GM06990 (cell line): ENCODE results near the gene PLEKHB2.
"Not testable (repeated sequence)": the region's sequence is repeated elsewhere in the genome, so short reads cannot be mapped to it uniquely, and the experiment has no call there.

Experiments used
- DNase-seq: peaks from one replicate; pipeline ENCODE4 v3.0.0-alpha.2; 2011; ENCODE audit not compliant: insufficient read length; ENCODE audit errors: extremely low read depth
- H3K27me3 ChIP-seq: replicated peaks from 2 replicates; pipeline ENCODE4 v1.6.0; 2011; ENCODE audit warnings: low read length; ENCODE audit not compliant: control insufficient read depth, insufficient read depth
- H3K36me3 ChIP-seq: 2 replicates; pipeline ENCODE4 v1.5.1; 2011; ENCODE audit warnings: low read length; ENCODE audit not compliant: control insufficient read depth, insufficient read depth
- H3K4me3 ChIP-seq: replicated peaks from 2 replicates; pipeline ENCODE4 v1.5.1; 2011; ENCODE audit warnings: low read depth, mild to moderate bottlenecking, control low read depth, low read length
- CTCF ChIP-seq: IDR thresholded peaks from 2 replicates; pipeline ENCODE4 v1.5.1; 2011; ENCODE audit warnings: low read length, control low read depth, mild to moderate bottlenecking, inconsistent platforms; ENCODE audit not compliant: insufficient read depth, poor library complexity, severe bottlenecking

The PLEKHB2 gene

GRCh38 chr2:131063501-131064283 lies 41.4 kb upstream of the PLEKHB2 start:
- Histone ChIP-seq H3K36me3 (peaks cover 14% of the 10 kb centered on the region), H3K27me3 (no peaks in the 10 kb centered on the region), H3K4me3 (no peak overlapping the region)
- TF ChIP-seq CTCF = no peak
- DNase-seq = no peak

- no peak for DNase-seq
- no peak overlapping the region for H3K4me3 ChIP-seq
- no peaks in the 10 kb centered on the region for H3K27me3 ChIP-seq
- peaks cover 13% of the 10 kb centered on the region for H3K36me3 ChIP-seq
- TF ChIP-seq CTCF = no peak
Measured at GRCh38 chr2:131064589-131065512, 40.3 kb upstream of the PLEKHB2 start.

- peaks cover 18% of the 10 kb centered on the region for H3K36me3 ChIP-seq
- H3K4me3 ChIP-seq = no peak overlapping the region
- no peaks in the 10 kb centered on the region for H3K27me3 ChIP-seq
- DNase-seq = no peak
- TF ChIP-seq CTCF = no peak
Measured at GRCh38 chr2:131067465-131068125, 37.5 kb upstream of the PLEKHB2 start.

- not testable (repeated sequence) for H3K27me3 ChIP-seq, DNase-seq, H3K4me3 ChIP-seq
- H3K36me3 ChIP-seq = peaks cover 18% of the 10 kb centered on the region
Measured at GRCh38 chr2:131068172-131068571, 37.0 kb upstream of the PLEKHB2 start.

GRCh38 chr2:131075578-131075977 lies 29.6 kb upstream of the PLEKHB2 start:
- DNase-seq, H3K27me3 ChIP-seq, H3K4me3 ChIP-seq: not testable (repeated sequence)
- peaks cover 22% of the 10 kb centered on the region for H3K36me3 ChIP-seq

- no peak for TF ChIP-seq CTCF
- no peak for DNase-seq
- H3K27me3 ChIP-seq = no peaks in the 10 kb centered on the region
- no peak overlapping the region for H3K4me3 ChIP-seq
- H3K36me3 ChIP-seq = peaks cover 19% of the 10 kb centered on the region
Measured at GRCh38 chr2:131076707-131077106, 28.4 kb upstream of the PLEKHB2 start.
